Measurements from ENCODE around the gene PCSK4.

Gene PCSK4

GRCh38 chr19:1469255-1470054, 20.7 kb downstream of the PCSK4 start:
- no peak for DNase-seq

- DNase-seq: no peak
These were observed 21.3 kb downstream of the PCSK4 start for GRCh38 chr19:1468821-1469254.

GRCh38 chr19:1468274-1468820, 21.8 kb downstream of the PCSK4 start:
- no peak for DNase-seq

GRCh38 chr19:1467490-1468273, 22.5 kb downstream of the PCSK4 start:
- DNase-seq: peak; percentile 54

GRCh38 chr19:1467215-1467489, 23.0 kb downstream of the PCSK4 start:
- DNase-seq: no peak

GRCh38 chr19:1466461-1467214, 23.5 kb downstream of the PCSK4 start:
- peak; percentile 44 for DNase-seq

GRCh38 chr19:1466018-1466460, 24.1 kb downstream of the PCSK4 start:
- no peak for DNase-seq

- DNase-seq: peak; percentile 58
These were observed 24.7 kb downstream of the PCSK4 start for GRCh38 chr19:1465191-1466016.

- DNase-seq: no peak
These were observed 28.3 kb downstream of the PCSK4 start for GRCh38 chr19:1461862-1462261.

- no peak for DNase-seq
These were observed 29.8 kb downstream of the PCSK4 start for GRCh38 chr19:1460033-1460995.

- no peak for DNase-seq
These were observed 30.7 kb downstream of the PCSK4 start for GRCh38 chr19:1459479-1459878.

GRCh38 chr19:1457892-1458291, 32.3 kb downstream of the PCSK4 start:
- DNase-seq: no peak

GRCh38 chr19:1457031-1457739, 33.0 kb downstream of the PCSK4 start:
- peak; percentile 46 for DNase-seq

GRCh38 chr19:1456121-1456900, 33.8 kb downstream of the PCSK4 start:
- no peak for DNase-seq

- no peak for DNase-seq
These were observed 34.6 kb downstream of the PCSK4 start for GRCh38 chr19:1455336-1456120.

- DNase-seq: no peak
These were observed 35.2 kb downstream of the PCSK4 start for GRCh38 chr19:1455002-1455335.

- no peak for DNase-seq
These were observed 36.4 kb downstream of the PCSK4 start for GRCh38 chr19:1453525-1454364.

Measured in right forelimb (tissue), 1 donor.